ENCODE data around the gene CHD5. TPM values are rescaled to one million over a fixed set of nuclear protein-coding genes. Genes with fewer than 3 reads are reported as not detected.
A peak's percentile ranks its signal among the peaks of the same experiment; 100 is the strongest.

Gene CHD5
- total and polyA plus RNA-seq, 2 of the 13 experiments (the other 11 are each of a cell fraction or from before 2014, with no cell fraction given) = 0.02 to 0.21 TPM

DNA sequence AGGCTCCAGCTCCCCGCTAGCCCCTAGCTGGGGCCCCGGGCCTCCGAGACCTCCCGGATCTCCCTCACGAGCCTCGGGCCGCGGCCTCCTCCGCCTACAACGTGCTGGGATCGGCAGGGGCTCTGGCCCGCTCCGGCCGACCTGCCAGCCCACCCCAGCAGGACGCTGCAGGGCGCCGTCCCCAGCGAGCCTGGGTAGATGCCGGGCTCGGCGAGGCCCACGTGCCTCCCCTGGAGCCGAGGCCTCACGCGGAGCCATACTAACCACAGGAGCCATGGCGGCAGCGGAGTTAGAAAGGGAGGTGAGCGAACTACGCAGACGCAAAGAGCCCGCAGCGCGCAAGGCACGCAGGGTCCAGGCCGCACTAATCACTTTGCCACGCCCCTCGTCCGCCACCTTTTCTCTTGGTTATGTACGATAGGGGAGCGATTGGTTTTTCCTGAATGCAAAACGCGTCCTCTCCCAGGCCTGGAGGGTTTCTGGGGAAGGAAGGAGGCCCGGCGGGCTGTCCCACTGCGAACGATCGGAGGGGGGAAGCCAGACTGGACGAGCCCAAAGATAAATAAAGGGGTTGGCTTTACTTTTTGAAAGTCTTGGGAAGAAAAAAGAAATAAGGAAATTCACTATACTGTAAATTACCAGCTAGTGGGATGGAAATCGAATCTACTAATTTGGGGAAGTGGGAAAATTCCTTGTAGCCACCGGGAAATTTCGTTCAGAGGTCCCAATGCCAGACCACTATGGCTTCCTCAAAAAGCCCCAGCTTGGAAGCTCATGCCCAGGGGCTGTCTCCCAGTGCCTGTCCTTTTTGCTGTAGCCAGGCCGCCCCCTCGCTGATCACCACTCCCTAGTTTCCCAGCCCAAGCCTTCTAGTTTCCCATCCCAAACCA lies 19.4 kb upstream of the CHD5 start, which contains the start of gene RPL22 (continued):
- TF ChIP-seq ATF7 (IDR thresholded peaks at IDR 0.05) = no peak
- peak; percentile 90 for TF ChIP-seq ATF7 (CRISPR knock-in tag; IDR thresholded peaks at IDR 0.05)
- no peak; the same call in 1 of the 2 replicates for TF ChIP-seq GLI4 (CRISPR knock-in tag; IDR thresholded peaks at IDR 0.05; ENCODE audit: borderline replicate concordance)
- no peak for TF ChIP-seq ATM (IDR thresholded peaks at IDR 0.05; ENCODE audit: borderline replicate concordance)
- peak; percentile 96 for TF ChIP-seq MAX (IDR thresholded peaks at IDR 0.05)
- TF ChIP-seq ZNF776 (CRISPR knock-in tag; IDR thresholded peaks at IDR 0.05) = peak; percentile 74; the same call in 1 of the 2 replicates
- TF ChIP-seq SSRP1 (CRISPR knock-in tag; IDR thresholded peaks at IDR 0.05) = no peak
- 0 out of 2 replicates have a peak, but pooled peaks have one; percentile 82 for TF ChIP-seq NR3C1 (CRISPR knock-in tag; IDR thresholded peaks at IDR 0.05)
- TF ChIP-seq HNRNPLL (IDR thresholded peaks at IDR 0.05; ENCODE audit: low read depth, low read length, poor library complexity, severe bottlenecking) = peak; percentile 99
- TF ChIP-seq ZNF441 (CRISPR knock-in tag; IDR thresholded peaks at IDR 0.05; ENCODE audit: borderline replicate concordance) = no peak
- TF ChIP-seq ZNF501 (CRISPR knock-in tag; IDR thresholded peaks at IDR 0.05) = peak; percentile 93
- peak; percentile 96 for TF ChIP-seq DR1 (CRISPR knock-in tag; IDR thresholded peaks at IDR 0.05)
- TF ChIP-seq TARDBP (CRISPR knock-in tag; IDR thresholded peaks at IDR 0.05) = peak; percentile 93
- TF ChIP-seq, protein P1, sequence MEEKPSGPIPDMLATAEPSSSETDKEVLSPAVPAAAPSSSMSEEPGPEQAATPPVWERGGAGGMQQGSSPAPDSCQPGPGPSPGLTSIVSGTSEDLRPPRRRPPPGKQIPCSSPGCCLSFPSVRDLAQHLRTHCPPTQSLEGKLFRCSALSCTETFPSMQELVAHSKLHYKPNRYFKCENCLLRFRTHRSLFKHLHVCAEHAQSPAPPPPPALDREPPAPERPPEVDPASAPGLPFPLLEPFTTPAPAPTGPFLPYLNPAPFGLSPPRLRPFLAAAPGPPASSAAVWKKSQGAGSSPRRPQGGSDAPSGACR (CRISPR knock-in tag; IDR thresholded peaks at IDR 0.05) = peak; percentile 77; the same call in 1 of the 2 replicates
- TF ChIP-seq REL (CRISPR knock-in tag; conservative IDR thresholded peaks at IDR 0.05) = 0 out of 2 replicates have a peak, but pooled peaks have one; percentile 47
- 0 out of 2 replicates have a peak, but pooled peaks have one; percentile 13 for TF ChIP-seq KDM6A (CRISPR knock-in tag; IDR thresholded peaks at IDR 0.05; ENCODE audit: low read depth)
- 0 out of 2 replicates have a peak, but pooled peaks have one; percentile 46 for TF ChIP-seq ZNF773 (CRISPR knock-in tag; IDR thresholded peaks at IDR 0.05; ENCODE audit: borderline replicate concordance)
- 0 out of 2 replicates have a peak, but pooled peaks have one; percentile 74 for TF ChIP-seq TP53 (CRISPR knock-in tag; conservative IDR thresholded peaks at IDR 0.05)
- 0 out of 2 replicates have a peak, but pooled peaks have one; percentile 65 for TF ChIP-seq REPIN1 (CRISPR knock-in tag; IDR thresholded peaks at IDR 0.05; ENCODE audit: borderline replicate concordance, low read depth)
- 0 out of 2 replicates have a peak, but pooled peaks have one; percentile 75 for TF ChIP-seq ZNF354B (CRISPR knock-in tag; IDR thresholded peaks at IDR 0.05)
- peak; percentile 90 for TF ChIP-seq IRF2 (CRISPR knock-in tag; IDR thresholded peaks at IDR 0.05)
- TF ChIP-seq ZNF790 (CRISPR knock-in tag; IDR thresholded peaks at IDR 0.05; ENCODE audit: borderline replicate concordance) = 0 out of 2 replicates have a peak, but pooled peaks have one; percentile 72
- TF ChIP-seq HDAC6 (IDR thresholded peaks at IDR 0.05; ENCODE audit: low read depth, low read length) = no peak
- TF ChIP-seq GATAD1 (CRISPR knock-in tag; IDR thresholded peaks at IDR 0.05) = peak; percentile 94
- no peak for TF ChIP-seq TRIM24 (CRISPR knock-in tag; IDR thresholded peaks at IDR 0.05)
- TF ChIP-seq, protein P2, sequence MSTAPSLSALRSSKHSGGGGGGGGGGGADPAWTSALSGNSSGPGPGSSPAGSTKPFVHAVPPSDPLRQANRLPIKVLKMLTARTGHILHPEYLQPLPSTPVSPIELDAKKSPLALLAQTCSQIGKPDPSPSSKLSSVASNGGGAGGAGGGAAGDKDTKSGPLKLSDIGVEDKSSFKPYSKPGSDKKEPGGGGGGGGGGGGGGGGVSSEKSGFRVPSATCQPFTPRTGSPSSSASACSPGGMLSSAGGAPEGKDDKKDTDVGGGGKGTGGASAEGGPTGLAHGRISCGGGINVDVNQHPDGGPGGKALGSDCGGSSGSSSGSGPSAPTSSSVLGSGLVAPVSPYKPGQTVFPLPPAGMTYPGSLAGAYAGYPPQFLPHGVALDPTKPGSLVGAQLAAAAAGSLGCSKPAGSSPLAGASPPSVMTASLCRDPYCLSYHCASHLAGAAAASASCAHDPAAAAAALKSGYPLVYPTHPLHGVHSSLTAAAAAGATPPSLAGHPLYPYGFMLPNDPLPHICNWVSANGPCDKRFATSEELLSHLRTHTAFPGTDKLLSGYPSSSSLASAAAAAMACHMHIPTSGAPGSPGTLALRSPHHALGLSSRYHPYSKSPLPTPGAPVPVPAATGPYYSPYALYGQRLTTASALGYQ (CRISPR knock-in tag; IDR thresholded peaks at IDR 0.05) = peak; percentile 87
- TF ChIP-seq TCF7L2 (IDR thresholded peaks at IDR 0.05; ENCODE audit: low read depth, low read length) = no peak
- TF ChIP-seq ATF7-NPFF (CRISPR knock-in tag; IDR thresholded peaks at IDR 0.05; ENCODE audit: low read depth) = peak; percentile 38; the same call in 1 of the 2 replicates

All from HepG2 (cell line).